GM20431 (cell line): ENCODE measurements around the gene NOX3.
"Not testable (repeated sequence)": the region's sequence is repeated elsewhere in the genome, so short reads cannot be mapped to it uniquely, and the experiment has no call there.

Experiments
- in situ Hi-C: fragments of 300-500 bp; cut with MseI, MboI; formaldehyde crosslinking; loops from one replicate; pipeline ENCODE4 v1.15.0; 2020; ENCODE audit warnings: low sequenced_read_pairs; ENCODE audit not compliant: unreplicated experiment

NOX3 gene

GRCh38 chr6:155472886-155473285 lies 17.2 kb upstream of the NOX3 start:
- in situ Hi-C loops, result no loop called here

GRCh38 chr6:155470979-155471616 lies 15.5 kb upstream of the NOX3 start:
- in situ Hi-C loops, result not testable (repeated sequence)

- in situ Hi-C loops, result not testable (repeated sequence)
Observed at GRCh38 chr6:155468543-155468942, 12.9 kb upstream of the NOX3 start.

GRCh38 chr6:155466539-155466938 lies 10.9 kb upstream of the NOX3 start:
- in situ Hi-C loops, result no loop called here

GRCh38 chr6:155461556-155461955 lies 5.9 kb upstream of the NOX3 start:
- in situ Hi-C loops, result no loop called here

GRCh38 chr6:155454471-155454870 lies 1.2 kb downstream of the NOX3 start:
- in situ Hi-C loops, result no loop called here

- in situ Hi-C loops, result no loop called here
Observed at GRCh38 chr6:155454008-155454407, 1.6 kb downstream of the NOX3 start.

GRCh38 chr6:155452576-155452975 lies 3.1 kb downstream of the NOX3 start:
- in situ Hi-C loops, result no loop called here

GRCh38 chr6:155451530-155451929 lies 4.1 kb downstream of the NOX3 start:
- in situ Hi-C loops, result not testable (repeated sequence)

- in situ Hi-C loops, result no loop called here
Observed at GRCh38 chr6:155450240-155450581, 5.4 kb downstream of the NOX3 start.

GRCh38 chr6:155449450-155450239 lies 6.0 kb downstream of the NOX3 start:
- in situ Hi-C loops, result no loop called here

- in situ Hi-C loops, result no loop called here
Observed at GRCh38 chr6:155448668-155449449, 6.8 kb downstream of the NOX3 start.

GRCh38 chr6:155447949-155448348 lies 7.7 kb downstream of the NOX3 start:
- in situ Hi-C loops, result no loop called here

GRCh38 chr6:155444952-155445903 lies 10.4 kb downstream of the NOX3 start:
- in situ Hi-C loops, result no loop called here

GRCh38 chr6:155444120-155444917 lies 11.3 kb downstream of the NOX3 start:
- in situ Hi-C loops, result no loop called here

GRCh38 chr6:155443168-155443567 lies 12.5 kb downstream of the NOX3 start:
- in situ Hi-C loops, result no loop called here

GRCh38 chr6:155442562-155442961 lies 13.1 kb downstream of the NOX3 start:
- in situ Hi-C loops, result no loop called here

GRCh38 chr6:155441112-155441465 lies 14.6 kb downstream of the NOX3 start:
- in situ Hi-C loops, result no loop called here

- in situ Hi-C loops, result no loop called here
Observed at GRCh38 chr6:155440398-155441111, 15.1 kb downstream of the NOX3 start.
